Mesendoderm (in vitro differentiated cells): ENCODE results near the gene CDH2.

ENCODE experiments used
- DNase-seq: peaks from one replicate; pipeline ENCODE4 v3.0.0; 2013
- H2AK5ac ChIP-seq: 2 replicates; pipeline ENCODE4 v1.6.1; 2013; ENCODE audit warnings: low read length, inconsistent platforms
- H2BK120ac ChIP-seq: 2 replicates; pipeline ENCODE4 v1.6.1; 2013; ENCODE audit warnings: low read depth, mild to moderate bottlenecking, low read length, moderate library complexity, mixed read lengths
- H2BK15ac ChIP-seq: replicated peaks from 2 replicates; pipeline ENCODE4 v1.6.1; 2013; ENCODE audit warnings: low read depth, mild to moderate bottlenecking, moderate library complexity
- H2BK5ac ChIP-seq: 2 replicates; pipeline ENCODE4 v1.6.1; 2013; ENCODE audit warnings: low read length, inconsistent platforms
- H3K18ac ChIP-seq: 2 replicates; pipeline ENCODE4 v1.6.1; 2013; ENCODE audit warnings: mild to moderate bottlenecking, low read length, mixed read lengths
- H3K23ac ChIP-seq: one replicate; pipeline ENCODE4 v1.6.1; 2013; ENCODE audit warnings: low read length
- H3K27ac ChIP-seq: 2 replicates; pipeline ENCODE4 v1.5.1; 2013; ENCODE audit warnings: low read depth, mild to moderate bottlenecking, inconsistent platforms, low read length, moderate library complexity
- H3K27me3 ChIP-seq: 2 replicates; pipeline ENCODE4 v1.6.1; 2013; ENCODE audit warnings: low read length, control low read depth, mild to moderate bottlenecking, inconsistent platforms; ENCODE audit not compliant: insufficient read depth, poor library complexity
- H3K36me3 ChIP-seq: 2 replicates; pipeline ENCODE4 v1.6.1; 2013; ENCODE audit warnings: low read length, inconsistent platforms; ENCODE audit not compliant: control insufficient read depth, insufficient read depth
- H3K4ac ChIP-seq: one replicate; pipeline ENCODE4 v1.6.1; 2013; ENCODE audit warnings: low read depth, mild to moderate bottlenecking, low read length, moderate library complexity
- H3K4me1 ChIP-seq: 2 replicates; pipeline ENCODE4 v1.6.1; 2013; ENCODE audit warnings: low read depth, low read length, inconsistent platforms; ENCODE audit not compliant: control insufficient read depth
- H3K4me2 ChIP-seq: 2 replicates; pipeline ENCODE4 v1.6.1; 2013; ENCODE audit warnings: low read length
- H3K4me3 ChIP-seq: 2 replicates; pipeline ENCODE4 v1.5.1; 2013; ENCODE audit warnings: mild to moderate bottlenecking, low read length
- H3K56ac ChIP-seq: one replicate; pipeline ENCODE4 v1.6.1; 2013; ENCODE audit warnings: low read length
- H3K79me1 ChIP-seq: 2 replicates; pipeline ENCODE4 v1.6.1; 2013; ENCODE audit warnings: low read length, inconsistent platforms
- H3K79me2 ChIP-seq: 2 replicates; pipeline ENCODE4 v1.6.1; 2013; ENCODE audit warnings: mild to moderate bottlenecking, low read length; ENCODE audit not compliant: control insufficient read depth, insufficient read depth
- H3K9ac ChIP-seq: 2 replicates; pipeline ENCODE4 v1.6.1; 2013; ENCODE audit warnings: low read length, inconsistent platforms
- H4K5ac ChIP-seq: one replicate; pipeline ENCODE4 v1.6.1; 2013; ENCODE audit warnings: low read length
- H4K8ac ChIP-seq: one replicate; pipeline ENCODE4 v1.6.1; 2013; ENCODE audit warnings: low read depth, mild to moderate bottlenecking, control low read depth, low read length, moderate library complexity
- WGBS: extraction: QIAGEN DNeasy Blood & Tissue Kit; methylation state at CpG from one replicate; pipeline ENCODE4 v1.1.7; 2013; ENCODE audit warnings: low lambda C conversion rate, missing lambda C conversion rate; ENCODE audit not compliant: insufficient coverage; ENCODE audit errors: extremely low coverage; 5-methylcytosine and 5-hydroxymethylcytosine counted together

CDH2 gene

DNA sequence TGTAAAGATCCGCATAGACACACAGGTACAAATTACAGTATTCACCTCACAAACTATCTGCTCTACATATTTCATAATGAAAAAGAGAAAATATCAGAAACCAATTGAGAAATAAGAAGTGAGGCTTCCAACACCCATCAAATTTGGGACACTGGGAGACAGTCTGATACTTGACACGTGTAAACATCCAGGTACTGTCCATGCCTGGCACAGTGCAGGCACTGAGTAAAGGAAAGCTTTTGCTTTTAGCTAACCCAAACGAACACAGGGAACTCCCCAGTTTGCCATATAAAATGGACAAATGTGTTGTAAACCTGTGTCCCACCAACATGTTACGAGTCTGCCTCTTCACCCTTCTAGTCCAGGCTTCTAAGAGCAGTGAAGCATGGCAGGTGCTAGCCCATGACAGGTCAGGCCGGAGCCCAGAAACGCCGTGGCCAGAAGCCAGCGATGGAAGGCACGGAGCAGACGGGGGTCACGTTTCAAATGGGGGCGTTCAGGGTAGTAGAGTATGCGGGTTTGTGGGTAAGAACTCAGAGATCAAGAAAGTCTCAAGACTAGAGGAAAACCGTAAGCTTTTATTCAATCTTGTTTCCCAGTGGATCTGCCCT lies 27.0 kb downstream of the CDH2 start:
- Histone ChIP-seq H3K36me3 (no peaks in the 10 kb centered on the region), H4K8ac (no peak overlapping the region), H2BK15ac (no peak overlapping the region), H3K4me3 (no peak overlapping the region), H3K79me1 (peaks cover 23% of the 10 kb centered on the region), H2BK5ac (no peak overlapping the region), H3K9ac (no peak overlapping the region), H3K18ac (no peak overlapping the region), H3K23ac (no peak overlapping the region), H3K27me3 (no peaks in the 10 kb centered on the region), H2AK5ac (no peak overlapping the region), H3K4me2 (no peak overlapping the region), H3K4ac (no peak overlapping the region), H3K56ac (no peak overlapping the region), H2BK120ac (no peak overlapping the region), H3K79me2 (peaks cover 45% of the 10 kb centered on the region), H3K4me1 (peaks cover 32% of the 10 kb centered on the region), H4K5ac (no peak overlapping the region), H3K27ac (no peak overlapping the region)
- no CpG with 5 or more reads among the region's 14 CpGs for WGBS
- DNase-seq = no peak

DNA sequence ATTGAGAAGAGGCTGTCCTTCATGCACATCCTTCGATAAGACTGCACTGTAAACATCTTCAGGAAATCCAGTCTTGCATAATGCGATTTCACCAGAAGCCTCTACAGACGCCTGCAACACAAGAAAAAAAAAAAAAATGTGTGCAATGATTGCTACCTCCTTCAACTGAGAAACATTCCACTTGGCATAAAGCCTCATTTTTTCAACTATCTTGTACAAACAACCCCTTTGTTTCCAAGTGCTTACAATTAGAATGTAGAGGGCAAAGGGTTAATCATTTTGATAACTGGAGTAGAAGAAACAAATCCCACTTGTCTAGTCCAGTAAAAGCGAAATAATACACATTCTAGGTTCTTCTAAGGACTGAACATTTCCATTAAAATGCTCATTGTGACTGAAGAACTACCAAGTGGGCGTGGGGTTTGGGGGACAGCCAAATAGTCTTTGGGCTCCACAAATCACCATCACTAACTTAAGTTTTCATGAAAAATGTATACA lies 29.2 kb downstream of the CDH2 start:
- Histone ChIP-seq H3K4me1 (peaks cover 14% of the 10 kb centered on the region), H4K5ac (no peak overlapping the region), H2BK15ac (no peak overlapping the region), H3K27me3 (no peaks in the 10 kb centered on the region), H2BK120ac (no peak overlapping the region), H3K4ac (no peak overlapping the region), H3K4me2 (no peak overlapping the region), H3K79me1 (peaks cover 17% of the 10 kb centered on the region), H3K27ac (no peak overlapping the region), H2AK5ac (no peak overlapping the region), H3K36me3 (no peaks in the 10 kb centered on the region), H3K56ac (no peak overlapping the region), H3K23ac (no peak overlapping the region), H3K18ac (no peak overlapping the region), H2BK5ac (no peak overlapping the region), H3K79me2 (peaks cover 29% of the 10 kb centered on the region), H3K4me3 (no peak overlapping the region), H4K8ac (no peak overlapping the region), H3K9ac (no peak overlapping the region)
- WGBS = no CpG with 5 or more reads among the region's 5 CpGs
- no peak for DNase-seq

DNA sequence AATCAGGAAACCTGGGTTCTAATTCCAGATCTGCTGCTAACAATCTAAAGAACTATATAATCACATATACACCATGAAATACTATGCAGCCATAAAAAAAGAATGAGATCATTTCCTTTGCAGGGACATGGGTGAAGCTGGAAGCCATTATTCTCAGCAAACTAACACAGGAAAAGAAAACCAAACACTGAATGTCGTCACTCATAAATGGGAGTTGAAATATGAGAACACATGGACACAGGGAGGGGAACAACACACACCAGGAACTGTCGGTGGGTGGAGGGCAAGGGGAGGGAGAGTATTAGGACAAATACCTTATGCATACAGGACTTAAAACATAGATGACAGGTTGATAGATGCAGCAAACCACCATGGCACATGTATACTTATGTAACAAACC lies 33.2 kb downstream of the CDH2 start:
- Histone ChIP-seq H3K4ac (no peak overlapping the region), H3K18ac (no peak overlapping the region), H4K8ac (no peak overlapping the region), H2BK5ac (no peak overlapping the region), H3K4me3 (no peak overlapping the region), H3K36me3 (no peaks in the 10 kb centered on the region), H3K9ac (no peak overlapping the region), H3K56ac (no peak overlapping the region), H3K79me1 (peaks cover 19% of the 10 kb centered on the region), H3K27ac (no peak overlapping the region), H3K4me1 (peaks cover 2% of the 10 kb centered on the region), H2BK15ac (no peak overlapping the region), H3K23ac (no peak overlapping the region), H3K27me3 (no peaks in the 10 kb centered on the region), H4K5ac (no peak overlapping the region), H2AK5ac (no peak overlapping the region), H3K79me2 (peaks cover 23% of the 10 kb centered on the region), H3K4me2 (no peak overlapping the region), H2BK120ac (no peak overlapping the region)
- no peak for DNase-seq
- WGBS = no CpG with 5 or more reads among the region's 2 CpGs

DNA sequence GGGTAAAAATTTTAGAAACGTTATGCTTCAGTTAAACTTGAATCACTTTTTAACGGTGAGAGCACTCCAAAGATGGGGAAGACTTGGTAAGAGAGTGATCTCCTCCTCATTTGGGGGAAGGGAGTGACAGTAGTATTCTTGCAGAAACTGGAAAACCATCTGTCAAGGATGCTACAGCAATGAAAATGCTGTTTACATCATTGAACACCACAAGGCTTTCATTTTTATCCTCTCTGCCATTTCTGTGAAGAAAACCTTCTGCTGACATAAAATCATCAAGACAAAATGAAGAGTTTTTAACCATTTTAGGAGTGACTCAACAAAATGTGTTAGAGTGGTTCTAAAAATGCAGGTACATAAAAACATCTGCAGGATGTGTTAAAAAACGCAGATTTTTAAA lies 38.1 kb downstream of the CDH2 start:
- Histone ChIP-seq H3K4me1 (peaks cover 6% of the 10 kb centered on the region), H3K9ac (no peak overlapping the region), H2AK5ac (no peak overlapping the region), H3K4me2 (no peak overlapping the region), H2BK120ac (no peak overlapping the region), H3K18ac (no peak overlapping the region), H4K8ac (no peak overlapping the region), H4K5ac (no peak overlapping the region), H3K56ac (no peak overlapping the region), H3K79me1 (peaks cover 23% of the 10 kb centered on the region), H3K4me3 (no peak overlapping the region), H3K23ac (no peak overlapping the region), H3K79me2 (peaks cover 32% of the 10 kb centered on the region), H3K27ac (no peak overlapping the region), H2BK5ac (no peak overlapping the region), H3K27me3 (no peaks in the 10 kb centered on the region), H3K4ac (no peak overlapping the region), H2BK15ac (no peak overlapping the region), H3K36me3 (no peaks in the 10 kb centered on the region)
- DNase-seq = no peak
- WGBS = no CpG with 5 or more reads among the region's 3 CpGs

DNA sequence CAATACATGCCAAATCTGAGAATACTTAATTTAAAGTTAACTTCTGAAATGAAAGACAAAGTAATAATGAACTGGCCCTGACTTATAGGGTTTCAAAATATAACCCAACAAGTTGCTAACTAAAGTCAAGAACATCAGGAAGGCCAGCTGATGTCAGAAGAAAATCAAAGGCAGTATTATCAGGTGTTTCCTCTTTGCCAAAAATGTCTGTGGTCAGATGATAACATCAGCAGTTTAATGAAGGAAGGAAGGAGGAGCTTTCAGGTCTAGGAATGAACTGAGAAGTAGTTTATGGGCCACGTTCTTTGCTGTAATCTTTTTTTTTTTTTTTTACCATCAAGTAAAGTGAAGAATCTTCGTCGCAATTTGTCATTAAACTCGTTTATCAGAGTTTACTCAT lies 40.9 kb downstream of the CDH2 start:
- Histone ChIP-seq H4K8ac (no peak overlapping the region), H3K9ac (no peak overlapping the region), H4K5ac (no peak overlapping the region), H3K18ac (no peak overlapping the region), H3K27ac (no peak overlapping the region), H3K79me1 (peaks cover 21% of the 10 kb centered on the region), H3K79me2 (peaks cover 40% of the 10 kb centered on the region), H3K23ac (no peak overlapping the region), H3K56ac (no peak overlapping the region), H2BK5ac (no peak overlapping the region), H3K4me2 (no peak overlapping the region), H3K4me1 (peaks cover 15% of the 10 kb centered on the region), H2BK120ac (no peak overlapping the region), H3K4ac (no peak overlapping the region), H3K4me3 (no peak overlapping the region), H2BK15ac (no peak overlapping the region), H3K27me3 (no peaks in the 10 kb centered on the region), H2AK5ac (no peak overlapping the region), H3K36me3 (no peaks in the 10 kb centered on the region)
- peak; percentile 81 for DNase-seq
- WGBS = no CpG with 5 or more reads among the region's 4 CpGs

DNA sequence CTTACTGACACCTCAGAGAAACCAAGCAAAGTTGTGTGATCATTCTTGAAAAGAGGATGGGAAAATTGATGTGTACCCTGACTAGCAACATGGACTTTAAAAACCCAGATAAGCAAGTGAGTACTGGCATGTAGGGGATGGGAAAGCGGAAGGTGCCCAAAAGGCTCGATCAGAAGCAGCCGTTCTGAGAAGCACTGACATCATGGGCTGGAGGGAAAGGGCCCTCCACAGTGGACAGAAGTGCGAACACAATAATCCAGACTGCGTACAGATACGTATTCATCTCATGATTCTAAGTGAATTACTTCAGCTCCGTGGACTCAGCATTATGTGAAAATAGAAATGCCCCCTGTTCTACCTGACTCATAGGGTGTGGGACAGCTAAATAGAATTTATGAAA lies 42.2 kb downstream of the CDH2 start:
- Histone ChIP-seq H2BK15ac (peak overlapping the region; percentile 67), H3K36me3 (no peaks in the 10 kb centered on the region), H2BK120ac (no peak overlapping the region), H2AK5ac (no peak overlapping the region), H3K79me1 (peaks cover 23% of the 10 kb centered on the region), H3K4me2 (no peak overlapping the region), H4K5ac (peak overlapping the region; percentile 50), H3K27me3 (no peaks in the 10 kb centered on the region), H3K18ac (peak overlapping the region; percentile 31), H3K9ac (no peak overlapping the region), H2BK5ac (peak overlapping the region; percentile 23), H3K56ac (peak overlapping the region; percentile 54), H4K8ac (no peak overlapping the region), H3K4me3 (no peak overlapping the region), H3K4me1 (peaks cover 15% of the 10 kb centered on the region), H3K4ac (no peak overlapping the region), H3K79me2 (peaks cover 46% of the 10 kb centered on the region), H3K23ac (no peak overlapping the region), H3K27ac (peak overlapping the region; percentile 33)
- DNase-seq = no peak
- no CpG with 5 or more reads among the region's 7 CpGs for WGBS
